Loucy (cell line): ENCODE data around the gene CUEDC2.

ENCODE experiments used
- H2AFZ ChIP-seq: fragments of 200-600 bp; sonication (generic); 2 replicates; pipeline ENCODE4 v1.6.0; 2016; ENCODE audit warnings: antibody characterized with exemption, mild to moderate bottlenecking, low read length, moderate library complexity
- H3F3A ChIP-seq: fragments of 200-600 bp; 2 replicates; pipeline ENCODE4 v1.6.0; 2016; ENCODE audit warnings: antibody characterized with exemption, low read depth, mild to moderate bottlenecking
- H3K27me3 ChIP-seq: fragments of 200-600 bp; sonication (generic); 2 replicates; pipeline ENCODE4 v1.6.1; 2014; ENCODE audit warnings: low read length, mild to moderate bottlenecking; ENCODE audit not compliant: insufficient read depth, poor library complexity, severe bottlenecking
- H3K36me3 ChIP-seq: fragments of 200-600 bp; sonication (generic); 2 replicates; pipeline ENCODE4 v1.6.1; 2016; ENCODE audit warnings: low read length; ENCODE audit not compliant: insufficient read depth
- H3K4me1 ChIP-seq: fragments of 200-600 bp; sonication (generic); 2 replicates; pipeline ENCODE4 v1.5.1; 2014; ENCODE audit warnings: low read length, mild to moderate bottlenecking; ENCODE audit not compliant: insufficient read depth, poor library complexity, severe bottlenecking
- H3K4me2 ChIP-seq: fragments of 200-600 bp; sonication (generic); 2 replicates; pipeline ENCODE4 v1.6.0; 2014; ENCODE audit warnings: antibody characterized with exemption, low read length, low read depth, mild to moderate bottlenecking; ENCODE audit not compliant: poor library complexity, severe bottlenecking
- H3K4me3 ChIP-seq: fragments of 200-600 bp; sonication (generic); 2 replicates; pipeline ENCODE4 v1.5.1; 2014; ENCODE audit warnings: low read length, mild to moderate bottlenecking, mixed read lengths; ENCODE audit not compliant: poor library complexity, severe bottlenecking
- H3K79me2 ChIP-seq: fragments of 200-600 bp; sonication (generic); 2 replicates; pipeline ENCODE4 v1.6.1; 2014; ENCODE audit warnings: low read length; ENCODE audit not compliant: insufficient read depth
- H3K9ac ChIP-seq: fragments of 200-600 bp; sonication (generic); 2 replicates; pipeline ENCODE4 v1.6.0; 2014; ENCODE audit warnings: mild to moderate bottlenecking, low read depth, low read length, moderate library complexity; ENCODE audit not compliant: poor library complexity, severe bottlenecking
- H3K9me2 ChIP-seq: fragments of 200-600 bp; sonication (generic); replicated peaks from 2 replicates; pipeline ENCODE4 v1.6.1; 2016; ENCODE audit warnings: low read depth, low read length, mixed read lengths
- H3K9me3 ChIP-seq: fragments of 200-600 bp; sonication (generic); 2 replicates; pipeline ENCODE4 v1.6.1; 2014; ENCODE audit warnings: mild to moderate bottlenecking, antibody characterized with exemption, low read length, low read depth; ENCODE audit not compliant: insufficient read depth
- H4K20me1 ChIP-seq: fragments of 200-600 bp; sonication (generic); 2 replicates; pipeline ENCODE4 v1.6.0; 2014; ENCODE audit warnings: antibody characterized with exemption, low read length, mild to moderate bottlenecking; ENCODE audit not compliant: insufficient read depth, poor library complexity, severe bottlenecking
- CTCF ChIP-seq: fragments of 200-600 bp; sonication (generic); conservative IDR thresholded peaks from 2 replicates; pipeline ENCODE4 v1.5.1; 2014; ENCODE audit warnings: mild to moderate bottlenecking, antibody characterized with exemption, low read length
- EZH2phosphoT487 ChIP-seq: fragments of 200-600 bp; IDR thresholded peaks from 2 replicates; pipeline ENCODE4 v1.6.1; 2018; ENCODE audit warnings: antibody characterized with exemption, mild to moderate bottlenecking, moderate library complexity, borderline replicate concordance

The CUEDC2 gene

GRCh38 chr10:102450374-102451104 lies 18.2 kb upstream of the CUEDC2 start:
- Histone ChIP-seq H3K4me2 (peak overlapping the region; percentile 88), H3K4me1 (peaks cover 24% of the 10 kb centered on the region), H3K4me3 (peak overlapping the region; percentile 89), H4K20me1 (peaks cover 12% of the 10 kb centered on the region), H3K9me3 (no peaks in the 10 kb centered on the region), H3K27me3 (no peaks in the 10 kb centered on the region), H3K79me2 (peaks cover 32% of the 10 kb centered on the region), H3F3A (no peaks in the 10 kb centered on the region), H3K9ac (peak overlapping the region; percentile 98), H3K9me2 (no peaks in the 10 kb centered on the region), H3K36me3 (no peaks in the 10 kb centered on the region; the same call in 1 of the 2 replicates), H2AFZ (peak overlapping the region; percentile 82)
- TF ChIP-seq CTCF, result no peak
- TF ChIP-seq EZH2phosphoT487, result no peak

GRCh38 chr10:102450124-102450373 lies 17.7 kb upstream of the CUEDC2 start:
- TF ChIP-seq EZH2phosphoT487 (no peak), CTCF (no peak)
- peaks cover 12% of the 10 kb centered on the region for H4K20me1 ChIP-seq

GRCh38 chr10:102449321-102450123 lies 17.1 kb upstream of the CUEDC2 start:
- Histone ChIP-seq H3K4me2 (peak overlapping the region; percentile 78), H3F3A (no peaks in the 10 kb centered on the region), H3K9me3 (no peaks in the 10 kb centered on the region), H3K9me2 (no peaks in the 10 kb centered on the region), H4K20me1 (peaks cover 12% of the 10 kb centered on the region), H3K79me2 (peaks cover 32% of the 10 kb centered on the region), H3K36me3 (no peaks in the 10 kb centered on the region; the same call in 1 of the 2 replicates), H3K9ac (peak overlapping the region; percentile 98), H3K4me3 (peak overlapping the region; percentile 89), H3K27me3 (no peaks in the 10 kb centered on the region), H2AFZ (peak overlapping the region; percentile 82), H3K4me1 (peaks cover 24% of the 10 kb centered on the region)
- TF ChIP-seq EZH2phosphoT487, result no peak
- TF ChIP-seq CTCF, result no peak

More at GRCh38 chr10:102450124-102450373, 17.7 kb upstream of the CUEDC2 start:
- Histone ChIP-seq H3K27me3 (no peaks in the 10 kb centered on the region), H3K9ac (peak overlapping the region; percentile 98), H3F3A (no peaks in the 10 kb centered on the region), H3K4me3 (peak overlapping the region; percentile 89), H3K36me3 (no peaks in the 10 kb centered on the region; the same call in 1 of the 2 replicates), H3K4me2 (peak overlapping the region; percentile 78), H2AFZ (peak overlapping the region; percentile 82), H3K79me2 (peaks cover 32% of the 10 kb centered on the region), H3K4me1 (peaks cover 24% of the 10 kb centered on the region), H3K9me3 (no peaks in the 10 kb centered on the region), H3K9me2 (no peaks in the 10 kb centered on the region)
